ENCODE data around the gene ZNF621. TPM values are rescaled to one million over a fixed set of nuclear protein-coding genes. Genes with fewer than 3 reads are reported as not detected.

Gene ZNF621
- total and polyA plus RNA-seq, 8 donors = 5.7 to 56.0 (median 14.3) TPM

DNA sequence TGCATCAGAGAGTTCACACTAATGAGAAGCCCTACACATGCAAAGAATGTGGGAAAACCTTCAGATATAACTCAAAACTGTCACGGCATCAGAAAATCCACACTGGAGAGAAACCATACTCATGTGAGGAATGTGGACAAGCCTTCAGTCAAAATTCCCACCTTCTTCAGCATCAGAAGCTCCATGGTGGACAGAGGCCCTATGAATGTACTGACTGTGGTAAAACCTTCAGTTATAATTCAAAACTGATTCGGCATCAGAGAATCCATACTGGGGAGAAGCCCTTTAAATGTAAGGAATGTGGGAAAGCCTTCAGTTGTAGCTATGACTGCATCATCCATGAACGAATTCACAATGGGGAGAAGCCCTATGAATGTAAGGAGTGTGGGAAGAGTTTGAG is 37.6 kb upstream of the ZNF621 start:
- intact Hi-C loops (cut with DNase I; ENCODE audit: low total_unique reads) = no loop called here
- 93 to 97% (median 95%) methylated on average over 3 of the region's 3 CpGs for WGBS, 5 donors
- Histone ChIP-seq H3K4me1 (no peaks in the 10 kb centered on the region), H3K9me3 (peaks cover 14 to 29% (median 22%) of the 10 kb centered on the region in 4 donors), H3K36me3 (peaks cover 29 to 71% (median 63%) of the 10 kb centered on the region in 4 donors), H3K27me3 (no peaks in the 10 kb centered on the region), H3K27ac (no peak overlapping the region), H3K4me3 (no peak overlapping the region)
- DNase-seq = no peak
- TF ChIP-seq EP300 (IDR thresholded peaks at IDR 0.05) (no peak), POLR2A (IDR thresholded peaks at IDR 0.05) (no peak), POLR2AphosphoS5 (IDR thresholded peaks at IDR 0.05) (no peak)
- TF ChIP-seq, protein P1, sequence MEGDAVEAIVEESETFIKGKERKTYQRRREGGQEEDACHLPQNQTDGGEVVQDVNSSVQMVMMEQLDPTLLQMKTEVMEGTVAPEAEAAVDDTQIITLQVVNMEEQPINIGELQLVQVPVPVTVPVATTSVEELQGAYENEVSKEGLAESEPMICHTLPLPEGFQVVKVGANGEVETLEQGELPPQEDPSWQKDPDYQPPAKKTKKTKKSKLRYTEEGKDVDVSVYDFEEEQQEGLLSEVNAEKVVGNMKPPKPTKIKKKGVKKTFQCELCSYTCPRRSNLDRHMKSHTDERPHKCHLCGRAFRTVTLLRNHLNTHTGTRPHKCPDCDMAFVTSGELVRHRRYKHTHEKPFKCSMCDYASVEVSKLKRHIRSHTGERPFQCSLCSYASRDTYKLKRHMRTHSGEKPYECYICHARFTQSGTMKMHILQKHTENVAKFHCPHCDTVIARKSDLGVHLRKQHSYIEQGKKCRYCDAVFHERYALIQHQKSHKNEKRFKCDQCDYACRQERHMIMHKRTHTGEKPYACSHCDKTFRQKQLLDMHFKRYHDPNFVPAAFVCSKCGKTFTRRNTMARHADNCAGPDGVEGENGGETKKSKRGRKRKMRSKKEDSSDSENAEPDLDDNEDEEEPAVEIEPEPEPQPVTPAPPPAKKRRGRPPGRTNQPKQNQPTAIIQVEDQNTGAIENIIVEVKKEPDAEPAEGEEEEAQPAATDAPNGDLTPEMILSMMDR (IDR thresholded peaks at IDR 0.05) = no peak

DNA sequence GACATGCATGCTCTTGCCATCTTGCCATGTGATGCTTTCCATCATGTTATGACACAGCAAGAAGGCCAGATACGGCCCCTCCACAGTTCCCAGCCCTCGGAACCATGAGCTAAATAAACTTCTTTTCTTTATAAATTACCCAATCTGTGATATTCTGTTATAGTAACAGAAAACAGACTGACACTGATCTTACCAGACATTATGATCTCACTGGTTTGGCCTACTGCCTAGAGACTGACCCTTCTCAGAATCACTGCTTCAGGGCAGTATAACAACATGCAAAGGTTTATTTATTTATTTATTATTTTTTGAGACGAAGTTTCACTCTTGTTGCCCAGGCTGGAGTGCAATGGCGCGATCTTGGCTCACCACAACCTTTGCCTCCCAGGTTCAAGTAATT is 33.8 kb upstream of the ZNF621 start:
- WGBS, 5 donors = 85 to 94% (median 90%) methylated on average over 5 of the region's 5 CpGs
- intact Hi-C loops (cut with DNase I; ENCODE audit: low total_unique reads) = no loop called here
- H3K9me3 ChIP-seq = peaks cover 14 to 29% (median 21%) of the 10 kb centered on the region in 4 donors

DNA sequence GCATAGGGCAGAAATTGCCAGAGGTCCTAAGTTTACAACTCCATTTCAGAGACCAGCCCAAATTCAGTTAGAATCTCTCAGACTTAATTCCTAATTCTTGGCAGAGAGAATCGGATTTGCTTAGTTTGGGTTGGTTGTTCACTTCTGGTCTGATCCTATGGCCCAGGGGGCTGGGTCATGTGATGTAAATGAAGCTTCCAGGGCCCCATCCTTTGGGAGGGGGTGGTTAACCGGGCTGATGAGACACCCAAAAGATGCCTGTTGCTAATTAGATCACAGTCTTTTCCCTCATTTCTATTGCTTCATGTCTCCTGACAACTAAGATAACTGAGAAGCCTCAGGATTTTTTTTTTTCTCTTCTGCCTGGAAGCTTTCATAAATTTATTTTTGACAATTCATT is 30.1 kb upstream of the ZNF621 start:
- no peak overlapping the region for H3K27ac ChIP-seq
- WGBS, 5 donors = 47 to 71% (median 55%) methylated on average over 2 of the region's 2 CpGs

More for the DNA sequence above, 33.8 kb upstream of the ZNF621 start:
- no peaks in the 10 kb centered on the region for H3K27me3 ChIP-seq
- no peak overlapping the region for H3K27ac ChIP-seq
- no peak for DNase-seq
- TF ChIP-seq EP300 (IDR thresholded peaks at IDR 0.05) (no peak), POLR2AphosphoS5 (IDR thresholded peaks at IDR 0.05) (no peak), POLR2A (IDR thresholded peaks at IDR 0.05) (no peak)
- TF ChIP-seq, protein P1 (IDR thresholded peaks at IDR 0.05) = no peak
- peaks cover 19 to 33% (median 26%) of the 10 kb centered on the region in 4 donors for H3K36me3 ChIP-seq
- no peaks in the 10 kb centered on the region for H3K4me1 ChIP-seq
- no peak overlapping the region for H3K4me3 ChIP-seq

DNA sequence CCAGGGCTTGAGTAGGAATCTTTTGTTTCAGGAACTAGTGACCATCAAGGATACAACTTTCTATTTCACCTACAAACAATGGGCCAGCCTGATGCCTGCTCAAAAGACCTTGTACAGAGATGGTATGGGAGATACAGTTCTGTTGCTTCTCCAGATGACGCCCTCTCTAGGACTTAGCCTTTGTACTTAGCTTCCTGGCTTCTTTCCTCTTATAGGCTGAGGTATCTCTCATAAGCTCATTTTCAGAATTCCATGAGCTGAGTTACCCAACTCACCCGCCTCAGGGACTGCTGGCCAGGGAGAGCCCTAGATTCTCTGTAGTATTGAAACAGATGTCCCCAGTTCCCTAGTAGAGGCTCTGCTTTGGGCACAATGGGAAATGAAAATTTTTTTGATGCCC is 27.5 kb upstream of the ZNF621 start:
- H3K27ac ChIP-seq = no peak overlapping the region
- WGBS, 5 donors = 91 to 98% (median 94%) methylated on average over 2 of the region's 2 CpGs
- no peak overlapping the region for H3K4me3 ChIP-seq
- H3K9me3 ChIP-seq = no peaks in the 10 kb centered on the region
- H3K27me3 ChIP-seq = no peaks in the 10 kb centered on the region
- no peaks in the 10 kb centered on the region for H3K36me3 ChIP-seq
- intact Hi-C loops (cut with DNase I; ENCODE audit: low total_unique reads) = no loop called here
- TF ChIP-seq POLR2A (IDR thresholded peaks at IDR 0.05) (no peak), POLR2AphosphoS5 (IDR thresholded peaks at IDR 0.05) (no peak), EP300 (IDR thresholded peaks at IDR 0.05) (no peak)
- TF ChIP-seq, protein P1 (IDR thresholded peaks at IDR 0.05) = no peak
- no peak for DNase-seq
- no peaks in the 10 kb centered on the region for H3K4me1 ChIP-seq

More for the DNA sequence above, 30.1 kb upstream of the ZNF621 start:
- Histone ChIP-seq H3K9me3 (no peaks in the 10 kb centered on the region), H3K4me3 (no peak overlapping the region), H3K36me3 (no peaks in the 10 kb centered on the region), H3K27me3 (no peaks in the 10 kb centered on the region), H3K4me1 (no peaks in the 10 kb centered on the region)
- TF ChIP-seq, protein P1 (IDR thresholded peaks at IDR 0.05) = no peak
- no peak for TF ChIP-seq POLR2AphosphoS5 (IDR thresholded peaks at IDR 0.05)
- no peak for TF ChIP-seq POLR2A (IDR thresholded peaks at IDR 0.05)
- TF ChIP-seq EP300 (IDR thresholded peaks at IDR 0.05) = no peak
- intact Hi-C loops (cut with DNase I; ENCODE audit: low total_unique reads) = no loop called here
- no peak for DNase-seq
